ENCODE results near the gene PRDX5. TPM values are rescaled to one million over a fixed set of nuclear protein-coding genes. Genes with fewer than 3 reads are reported as not detected.

PRDX5 gene
- total and polyA plus RNA-seq, 9 of the 15 experiments (the other 6 are each of a cell fraction or from before 2014, with no cell fraction given) = 40.8 to 327 (median 204) TPM

DNA sequence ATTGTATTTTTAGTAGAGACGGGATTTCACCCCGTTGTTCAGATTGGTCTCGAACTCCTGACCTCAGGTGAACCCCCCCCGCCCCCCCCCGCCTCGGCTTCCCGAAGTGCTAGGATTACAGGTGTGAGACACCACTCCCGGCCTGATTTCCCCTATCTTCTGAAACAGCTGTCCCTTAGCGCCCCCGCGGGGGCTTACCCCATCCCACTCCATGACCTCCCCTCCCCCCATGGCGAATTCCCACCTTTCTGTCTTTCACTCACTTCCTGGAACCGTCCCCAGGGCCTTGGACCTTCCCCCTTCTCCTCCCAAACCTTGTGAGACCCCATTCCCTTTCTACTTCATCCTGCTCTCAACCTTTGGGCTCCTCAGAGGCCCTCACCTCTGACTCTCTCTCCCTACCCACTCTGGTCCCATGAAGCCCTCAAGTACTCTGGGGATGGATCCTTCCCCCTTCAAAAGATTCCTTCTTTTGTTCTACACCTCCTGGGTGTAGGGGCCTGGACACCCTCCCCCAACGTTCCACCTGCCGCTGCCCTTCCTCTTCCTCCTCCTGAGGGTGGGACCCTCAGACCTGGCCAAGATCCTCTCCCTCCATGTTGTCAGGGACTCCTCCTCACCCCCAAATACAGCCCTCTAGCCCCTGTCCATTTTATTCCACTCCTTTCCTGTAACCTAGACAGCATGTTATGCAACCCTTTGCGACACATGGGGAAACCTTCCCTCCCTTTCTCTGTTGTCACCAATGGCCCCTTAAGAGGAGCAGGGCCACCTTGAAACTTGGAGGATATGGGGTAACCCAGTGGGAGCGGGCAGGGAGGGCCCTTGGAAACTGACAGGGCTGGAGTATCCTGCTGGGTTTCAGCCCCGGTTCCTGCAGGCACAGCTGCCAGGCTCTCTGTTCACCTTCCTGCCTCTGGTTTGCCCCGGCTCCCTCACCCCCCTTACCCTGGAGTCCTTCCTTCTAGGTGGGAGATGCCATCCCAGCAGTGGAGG, 1.1 kb downstream of the PRDX5 start (continued):
- TF ChIP-seq, protein P1, sequence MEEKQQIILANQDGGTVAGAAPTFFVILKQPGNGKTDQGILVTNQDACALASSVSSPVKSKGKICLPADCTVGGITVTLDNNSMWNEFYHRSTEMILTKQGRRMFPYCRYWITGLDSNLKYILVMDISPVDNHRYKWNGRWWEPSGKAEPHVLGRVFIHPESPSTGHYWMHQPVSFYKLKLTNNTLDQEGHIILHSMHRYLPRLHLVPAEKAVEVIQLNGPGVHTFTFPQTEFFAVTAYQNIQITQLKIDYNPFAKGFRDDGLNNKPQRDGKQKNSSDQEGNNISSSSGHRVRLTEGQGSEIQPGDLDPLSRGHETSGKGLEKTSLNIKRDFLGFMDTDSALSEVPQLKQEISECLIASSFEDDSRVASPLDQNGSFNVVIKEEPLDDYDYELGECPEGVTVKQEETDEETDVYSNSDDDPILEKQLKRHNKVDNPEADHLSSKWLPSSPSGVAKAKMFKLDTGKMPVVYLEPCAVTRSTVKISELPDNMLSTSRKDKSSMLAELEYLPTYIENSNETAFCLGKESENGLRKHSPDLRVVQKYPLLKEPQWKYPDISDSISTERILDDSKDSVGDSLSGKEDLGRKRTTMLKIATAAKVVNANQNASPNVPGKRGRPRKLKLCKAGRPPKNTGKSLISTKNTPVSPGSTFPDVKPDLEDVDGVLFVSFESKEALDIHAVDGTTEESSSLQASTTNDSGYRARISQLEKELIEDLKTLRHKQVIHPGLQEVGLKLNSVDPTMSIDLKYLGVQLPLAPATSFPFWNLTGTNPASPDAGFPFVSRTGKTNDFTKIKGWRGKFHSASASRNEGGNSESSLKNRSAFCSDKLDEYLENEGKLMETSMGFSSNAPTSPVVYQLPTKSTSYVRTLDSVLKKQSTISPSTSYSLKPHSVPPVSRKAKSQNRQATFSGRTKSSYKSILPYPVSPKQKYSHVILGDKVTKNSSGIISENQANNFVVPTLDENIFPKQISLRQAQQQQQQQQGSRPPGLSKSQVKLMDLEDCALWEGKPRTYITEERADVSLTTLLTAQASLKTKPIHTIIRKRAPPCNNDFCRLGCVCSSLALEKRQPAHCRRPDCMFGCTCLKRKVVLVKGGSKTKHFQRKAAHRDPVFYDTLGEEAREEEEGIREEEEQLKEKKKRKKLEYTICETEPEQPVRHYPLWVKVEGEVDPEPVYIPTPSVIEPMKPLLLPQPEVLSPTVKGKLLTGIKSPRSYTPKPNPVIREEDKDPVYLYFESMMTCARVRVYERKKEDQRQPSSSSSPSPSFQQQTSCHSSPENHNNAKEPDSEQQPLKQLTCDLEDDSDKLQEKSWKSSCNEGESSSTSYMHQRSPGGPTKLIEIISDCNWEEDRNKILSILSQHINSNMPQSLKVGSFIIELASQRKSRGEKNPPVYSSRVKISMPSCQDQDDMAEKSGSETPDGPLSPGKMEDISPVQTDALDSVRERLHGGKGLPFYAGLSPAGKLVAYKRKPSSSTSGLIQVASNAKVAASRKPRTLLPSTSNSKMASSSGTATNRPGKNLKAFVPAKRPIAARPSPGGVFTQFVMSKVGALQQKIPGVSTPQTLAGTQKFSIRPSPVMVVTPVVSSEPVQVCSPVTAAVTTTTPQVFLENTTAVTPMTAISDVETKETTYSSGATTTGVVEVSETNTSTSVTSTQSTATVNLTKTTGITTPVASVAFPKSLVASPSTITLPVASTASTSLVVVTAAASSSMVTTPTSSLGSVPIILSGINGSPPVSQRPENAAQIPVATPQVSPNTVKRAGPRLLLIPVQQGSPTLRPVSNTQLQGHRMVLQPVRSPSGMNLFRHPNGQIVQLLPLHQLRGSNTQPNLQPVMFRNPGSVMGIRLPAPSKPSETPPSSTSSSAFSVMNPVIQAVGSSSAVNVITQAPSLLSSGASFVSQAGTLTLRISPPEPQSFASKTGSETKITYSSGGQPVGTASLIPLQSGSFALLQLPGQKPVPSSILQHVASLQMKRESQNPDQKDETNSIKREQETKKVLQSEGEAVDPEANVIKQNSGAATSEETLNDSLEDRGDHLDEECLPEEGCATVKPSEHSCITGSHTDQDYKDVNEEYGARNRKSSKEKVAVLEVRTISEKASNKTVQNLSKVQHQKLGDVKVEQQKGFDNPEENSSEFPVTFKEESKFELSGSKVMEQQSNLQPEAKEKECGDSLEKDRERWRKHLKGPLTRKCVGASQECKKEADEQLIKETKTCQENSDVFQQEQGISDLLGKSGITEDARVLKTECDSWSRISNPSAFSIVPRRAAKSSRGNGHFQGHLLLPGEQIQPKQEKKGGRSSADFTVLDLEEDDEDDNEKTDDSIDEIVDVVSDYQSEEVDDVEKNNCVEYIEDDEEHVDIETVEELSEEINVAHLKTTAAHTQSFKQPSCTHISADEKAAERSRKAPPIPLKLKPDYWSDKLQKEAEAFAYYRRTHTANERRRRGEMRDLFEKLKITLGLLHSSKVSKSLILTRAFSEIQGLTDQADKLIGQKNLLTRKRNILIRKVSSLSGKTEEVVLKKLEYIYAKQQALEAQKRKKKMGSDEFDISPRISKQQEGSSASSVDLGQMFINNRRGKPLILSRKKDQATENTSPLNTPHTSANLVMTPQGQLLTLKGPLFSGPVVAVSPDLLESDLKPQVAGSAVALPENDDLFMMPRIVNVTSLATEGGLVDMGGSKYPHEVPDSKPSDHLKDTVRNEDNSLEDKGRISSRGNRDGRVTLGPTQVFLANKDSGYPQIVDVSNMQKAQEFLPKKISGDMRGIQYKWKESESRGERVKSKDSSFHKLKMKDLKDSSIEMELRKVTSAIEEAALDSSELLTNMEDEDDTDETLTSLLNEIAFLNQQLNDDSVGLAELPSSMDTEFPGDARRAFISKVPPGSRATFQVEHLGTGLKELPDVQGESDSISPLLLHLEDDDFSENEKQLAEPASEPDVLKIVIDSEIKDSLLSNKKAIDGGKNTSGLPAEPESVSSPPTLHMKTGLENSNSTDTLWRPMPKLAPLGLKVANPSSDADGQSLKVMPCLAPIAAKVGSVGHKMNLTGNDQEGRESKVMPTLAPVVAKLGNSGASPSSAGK (IDR thresholded peaks at IDR 0.05) = peak; percentile 76
- TF ChIP-seq, protein P2, sequence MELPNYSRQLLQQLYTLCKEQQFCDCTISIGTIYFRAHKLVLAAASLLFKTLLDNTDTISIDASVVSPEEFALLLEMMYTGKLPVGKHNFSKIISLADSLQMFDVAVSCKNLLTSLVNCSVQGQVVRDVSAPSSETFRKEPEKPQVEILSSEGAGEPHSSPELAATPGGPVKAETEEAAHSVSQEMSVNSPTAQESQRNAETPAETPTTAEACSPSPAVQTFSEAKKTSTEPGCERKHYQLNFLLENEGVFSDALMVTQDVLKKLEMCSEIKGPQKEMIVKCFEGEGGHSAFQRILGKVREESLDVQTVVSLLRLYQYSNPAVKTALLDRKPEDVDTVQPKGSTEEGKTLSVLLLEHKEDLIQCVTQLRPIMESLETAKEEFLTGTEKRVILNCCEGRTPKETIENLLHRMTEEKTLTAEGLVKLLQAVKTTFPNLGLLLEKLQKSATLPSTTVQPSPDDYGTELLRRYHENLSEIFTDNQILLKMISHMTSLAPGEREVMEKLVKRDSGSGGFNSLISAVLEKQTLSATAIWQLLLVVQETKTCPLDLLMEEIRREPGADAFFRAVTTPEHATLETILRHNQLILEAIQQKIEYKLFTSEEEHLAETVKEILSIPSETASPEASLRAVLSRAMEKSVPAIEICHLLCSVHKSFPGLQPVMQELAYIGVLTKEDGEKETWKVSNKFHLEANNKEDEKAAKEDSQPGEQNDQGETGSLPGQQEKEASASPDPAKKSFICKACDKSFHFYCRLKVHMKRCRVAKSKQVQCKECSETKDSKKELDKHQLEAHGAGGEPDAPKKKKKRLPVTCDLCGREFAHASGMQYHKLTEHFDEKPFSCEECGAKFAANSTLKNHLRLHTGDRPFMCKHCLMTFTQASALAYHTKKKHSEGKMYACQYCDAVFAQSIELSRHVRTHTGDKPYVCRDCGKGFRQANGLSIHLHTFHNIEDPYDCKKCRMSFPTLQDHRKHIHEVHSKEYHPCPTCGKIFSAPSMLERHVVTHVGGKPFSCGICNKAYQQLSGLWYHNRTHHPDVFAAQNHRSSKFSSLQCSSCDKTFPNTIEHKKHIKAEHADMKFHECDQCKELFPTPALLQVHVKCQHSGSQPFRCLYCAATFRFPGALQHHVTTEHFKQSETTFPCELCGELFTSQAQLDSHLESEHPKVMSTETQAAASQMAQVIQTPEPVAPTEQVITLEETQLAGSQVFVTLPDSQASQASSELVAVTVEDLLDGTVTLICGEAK (IDR thresholded peaks at IDR 0.05) = peak; percentile 33; the same call in 1 of the 2 replicates
- TF ChIP-seq, protein P2 (CRISPR knock-in tag; IDR thresholded peaks at IDR 0.05) = no peak
- TF ChIP-seq HIVEP1 (CRISPR knock-in tag; IDR thresholded peaks at IDR 0.05) (no peak), BCOR (IDR thresholded peaks at IDR 0.05) (no peak), PTTG1 (tag; IDR thresholded peaks at IDR 0.05; ENCODE audit: low read depth) (no peak)
